Prostate gland (tissue), 2 donors: Measurements from ENCODE around the gene NEGR1.

Experiments used
- POLR2A ChIP-seq: fragments of 450-650 bp; IDR thresholded peaks from one replicate; pipeline ENCODE4 v1.6.1; 2016; ENCODE audit warnings: antibody characterized with exemption, mild to moderate bottlenecking
- POLR2AphosphoS5 ChIP-seq: sonication (generic); formaldehyde crosslinking; IDR thresholded peaks from one replicate; pipeline ENCODE4 v1.6.1; 2017; ENCODE audit warnings: antibody characterized with exemption
- TF ChIP-seq, protein P1 (sequence below), 4 experiments: fragments of 200-600 bp in 2 of 4; fragments of 450-650 bp in 2 of 4; sonication (generic) in 2 of 4; IDR thresholded peaks; 1 replicate in 3 of 4; 2 replicates in 1 of 4; pipeline ENCODE4 v1.5.1; 2016 to 2019; ENCODE audit warnings: antibody characterized with exemption in 4 of 4, mild to moderate bottlenecking in 2 of 4, moderate library complexity in 2 of 4

DNA sequence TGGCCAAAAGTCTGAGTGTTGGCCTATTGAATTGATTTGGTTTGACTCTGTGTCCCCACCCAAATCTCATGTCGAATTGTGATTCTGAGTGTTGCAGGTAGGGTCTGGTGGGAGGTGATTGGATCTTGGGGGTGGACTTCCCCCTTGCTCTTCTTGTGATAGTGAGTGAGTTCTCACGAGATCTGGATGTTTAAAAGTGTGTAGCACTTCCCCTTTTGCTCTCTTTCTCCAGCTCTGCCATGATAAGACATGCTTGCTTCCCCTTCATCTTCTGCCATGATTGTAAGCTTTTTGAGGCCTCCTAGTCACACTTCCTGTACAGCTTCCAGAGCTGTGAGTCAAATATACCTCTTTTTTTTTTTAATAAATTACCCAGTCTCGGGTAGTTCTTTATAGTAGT is 904.5 kb downstream of the NEGR1 start:
- TF ChIP-seq, protein P1, sequence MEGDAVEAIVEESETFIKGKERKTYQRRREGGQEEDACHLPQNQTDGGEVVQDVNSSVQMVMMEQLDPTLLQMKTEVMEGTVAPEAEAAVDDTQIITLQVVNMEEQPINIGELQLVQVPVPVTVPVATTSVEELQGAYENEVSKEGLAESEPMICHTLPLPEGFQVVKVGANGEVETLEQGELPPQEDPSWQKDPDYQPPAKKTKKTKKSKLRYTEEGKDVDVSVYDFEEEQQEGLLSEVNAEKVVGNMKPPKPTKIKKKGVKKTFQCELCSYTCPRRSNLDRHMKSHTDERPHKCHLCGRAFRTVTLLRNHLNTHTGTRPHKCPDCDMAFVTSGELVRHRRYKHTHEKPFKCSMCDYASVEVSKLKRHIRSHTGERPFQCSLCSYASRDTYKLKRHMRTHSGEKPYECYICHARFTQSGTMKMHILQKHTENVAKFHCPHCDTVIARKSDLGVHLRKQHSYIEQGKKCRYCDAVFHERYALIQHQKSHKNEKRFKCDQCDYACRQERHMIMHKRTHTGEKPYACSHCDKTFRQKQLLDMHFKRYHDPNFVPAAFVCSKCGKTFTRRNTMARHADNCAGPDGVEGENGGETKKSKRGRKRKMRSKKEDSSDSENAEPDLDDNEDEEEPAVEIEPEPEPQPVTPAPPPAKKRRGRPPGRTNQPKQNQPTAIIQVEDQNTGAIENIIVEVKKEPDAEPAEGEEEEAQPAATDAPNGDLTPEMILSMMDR (IDR thresholded peaks at IDR 0.05), result no peak
- no peak for TF ChIP-seq POLR2AphosphoS5
- no peak for TF ChIP-seq POLR2A
